NOMO-1 treated with dmso at 0.1 percent for 144 hours (cell line): Measurements from ENCODE around the gene HRAS.
A peak's percentile ranks its signal among the peaks of the same experiment; 100 is the strongest.

Experiments used
- DNase-seq: peaks from one replicate; lab custom pipeline; 2025; ENCODE audit not compliant: unreplicated experiment; lab: John Stamatoyannopoulos, UW

Gene HRAS

GRCh38 chr11:514606-515005 lies 20.8 kb downstream of the HRAS start:
- no peak for DNase-seq

DNA sequence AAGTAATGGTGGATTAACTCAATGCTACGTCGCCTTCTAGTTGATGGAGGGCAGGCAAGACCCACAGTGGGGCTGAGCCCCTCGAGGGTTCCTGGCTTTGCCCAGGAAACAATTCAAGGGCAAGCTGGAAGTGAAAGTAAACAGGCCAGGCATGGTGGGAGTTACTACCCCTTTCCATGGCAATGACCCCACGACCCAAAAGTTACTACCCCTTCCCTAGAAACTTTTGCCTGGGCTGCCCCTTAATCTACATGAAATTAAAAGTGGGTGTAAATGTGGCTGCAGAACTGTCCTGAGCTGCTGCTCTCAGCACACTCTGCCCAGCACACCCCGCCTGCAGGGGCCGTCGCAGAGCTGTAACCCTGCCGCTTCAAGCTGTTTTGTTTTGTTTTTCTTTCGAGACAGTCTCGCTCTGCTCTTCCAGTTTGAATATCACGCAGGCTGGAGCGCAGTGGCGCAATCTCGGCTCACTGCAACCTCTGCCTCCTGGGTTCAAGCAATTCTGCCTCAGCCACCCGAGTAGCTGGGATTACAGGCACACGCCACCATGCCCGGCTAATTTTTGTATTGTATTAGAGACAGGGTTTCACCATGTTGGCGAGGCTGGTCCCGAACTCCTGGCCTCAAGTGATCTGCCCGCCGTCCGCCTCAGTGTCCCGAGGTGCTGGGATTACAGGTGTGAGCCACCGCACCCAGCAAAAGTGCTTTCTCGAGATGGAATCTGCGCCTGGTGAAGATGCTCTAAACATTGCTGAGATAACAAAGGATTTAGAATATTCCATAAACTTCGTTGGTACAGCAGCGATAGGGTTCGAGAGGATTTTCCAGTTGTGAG lies 22.4 kb downstream of the HRAS start:
- peak; percentile 18 for DNase-seq

GRCh38 chr11:508956-509355 lies 26.4 kb downstream of the HRAS start:
- DNase-seq: no peak

DNA sequence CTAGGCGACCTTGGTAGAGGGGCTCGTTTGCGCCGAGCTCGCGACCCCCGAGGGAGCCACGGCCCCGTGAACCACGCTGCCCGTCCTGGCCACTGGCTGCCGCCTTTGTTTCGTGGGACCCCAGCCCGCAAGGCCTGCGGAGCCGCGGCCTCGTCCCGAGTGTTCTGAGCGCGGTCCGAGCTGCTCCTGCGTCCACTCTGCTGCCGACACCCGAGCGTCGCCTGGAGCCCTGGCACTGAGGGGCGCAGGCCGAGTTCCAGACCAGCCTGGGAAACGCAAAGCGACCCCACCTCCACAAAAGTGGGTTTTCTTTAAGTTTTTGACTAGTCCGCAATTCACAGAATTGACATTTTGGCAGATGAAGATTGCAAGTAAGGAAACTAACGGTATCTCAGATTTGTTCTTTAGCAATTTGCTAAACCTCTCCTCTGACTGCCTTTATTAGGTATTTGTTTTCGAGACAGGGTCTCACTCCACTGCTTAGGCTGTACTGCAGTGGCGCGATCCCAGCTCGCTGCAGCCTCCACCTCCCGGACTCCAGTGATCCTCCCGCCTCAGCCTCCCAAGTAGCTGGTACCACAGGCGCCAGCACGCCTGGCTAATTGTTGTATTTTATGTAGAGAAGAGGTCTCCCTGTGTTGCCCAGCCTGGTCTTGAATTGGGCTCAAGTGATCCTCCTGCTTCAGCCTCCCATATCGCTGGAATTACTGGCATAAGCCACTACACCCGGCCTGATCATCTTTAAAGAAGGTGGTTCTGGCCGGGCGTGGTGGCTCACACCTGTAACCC lies 27.5 kb downstream of the HRAS start:
- DNase-seq: no peak

DNA sequence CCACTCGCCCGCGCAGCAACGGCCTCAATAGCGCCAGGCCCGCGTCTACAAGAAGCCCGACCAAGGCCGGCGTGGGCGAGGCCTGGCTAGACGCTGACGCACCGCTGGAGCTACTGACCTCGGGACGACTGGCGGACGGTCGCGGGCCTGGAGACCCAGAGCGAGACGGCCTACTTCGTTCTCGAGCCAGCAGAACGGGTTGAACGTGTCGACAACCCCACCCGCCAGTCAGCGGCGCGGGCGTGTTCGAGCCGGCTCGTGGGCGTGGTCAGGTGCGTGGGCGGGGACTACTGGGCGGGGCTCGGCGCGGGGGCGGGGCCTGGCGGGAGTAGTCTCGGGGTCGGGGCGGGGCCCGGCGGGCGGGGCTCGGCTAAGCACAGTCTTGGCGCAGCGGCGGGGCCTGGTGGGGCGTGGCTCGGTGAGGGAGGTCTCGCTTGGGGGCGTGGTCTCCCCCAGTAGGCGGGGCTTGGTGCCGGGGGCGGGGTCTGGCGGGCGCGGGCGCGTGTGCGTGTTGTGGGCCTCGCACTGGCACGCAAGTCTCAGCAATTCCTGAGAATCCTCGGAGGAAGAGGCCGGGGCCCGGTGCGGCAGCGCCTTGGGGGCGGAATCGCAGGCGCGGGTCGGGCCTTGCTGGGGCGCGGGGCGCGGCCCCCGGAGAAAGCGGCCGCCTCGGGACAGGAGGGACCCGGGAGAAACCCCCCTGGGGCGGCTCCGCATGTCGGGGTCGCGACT lies 28.2 kb downstream of the HRAS start, which contains the start of gene RNH1:
Gene RNH1, minus strand, starts transcription at position 248 of the 732 bp plus-strand sequence. CDS start 5,080 bp downstream, outside the sequence.
- DNase-seq: peak; percentile 87

DNA sequence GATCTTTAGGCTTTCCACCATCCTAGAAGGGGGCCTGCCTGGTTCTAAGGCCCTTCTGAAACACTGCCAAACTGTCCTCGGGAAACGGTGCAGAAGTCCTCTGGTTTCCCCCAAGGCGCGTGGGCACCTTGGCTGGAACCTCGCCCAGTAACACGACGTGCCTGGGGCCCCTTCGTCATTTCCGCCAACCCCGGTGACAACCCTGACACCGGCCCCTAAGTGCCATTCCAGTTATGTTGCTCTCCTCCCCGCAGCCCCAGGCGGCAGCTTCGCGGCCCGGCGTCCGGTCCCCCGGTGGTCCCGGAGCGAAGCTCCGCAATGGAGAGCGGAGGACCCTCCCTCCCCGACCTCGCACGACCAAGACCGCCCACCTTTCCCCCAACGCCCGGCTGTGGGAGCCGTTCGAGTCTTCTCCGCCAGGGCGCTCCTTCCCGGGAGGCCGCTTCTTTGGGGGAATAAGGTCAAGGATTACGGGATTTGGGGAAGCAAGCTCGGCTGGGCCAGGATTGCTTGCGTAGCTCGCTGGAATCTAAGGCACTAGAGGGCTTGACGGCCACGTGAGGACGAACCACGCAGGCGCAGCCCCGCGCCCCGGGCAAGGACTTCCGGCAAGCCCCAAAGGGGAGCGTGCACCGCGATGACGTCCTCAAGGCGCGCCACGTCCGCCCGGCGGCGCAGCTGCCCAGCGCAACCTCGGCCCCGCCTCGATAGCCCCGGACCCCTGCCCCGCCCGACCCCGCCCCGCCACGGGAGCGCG lies 29.0 kb downstream of the HRAS start:
- peak; percentile 83 for DNase-seq

- peak; percentile 36 for DNase-seq
Measured at GRCh38 chr11:504994-505344, 30.4 kb downstream of the HRAS start.

DNA sequence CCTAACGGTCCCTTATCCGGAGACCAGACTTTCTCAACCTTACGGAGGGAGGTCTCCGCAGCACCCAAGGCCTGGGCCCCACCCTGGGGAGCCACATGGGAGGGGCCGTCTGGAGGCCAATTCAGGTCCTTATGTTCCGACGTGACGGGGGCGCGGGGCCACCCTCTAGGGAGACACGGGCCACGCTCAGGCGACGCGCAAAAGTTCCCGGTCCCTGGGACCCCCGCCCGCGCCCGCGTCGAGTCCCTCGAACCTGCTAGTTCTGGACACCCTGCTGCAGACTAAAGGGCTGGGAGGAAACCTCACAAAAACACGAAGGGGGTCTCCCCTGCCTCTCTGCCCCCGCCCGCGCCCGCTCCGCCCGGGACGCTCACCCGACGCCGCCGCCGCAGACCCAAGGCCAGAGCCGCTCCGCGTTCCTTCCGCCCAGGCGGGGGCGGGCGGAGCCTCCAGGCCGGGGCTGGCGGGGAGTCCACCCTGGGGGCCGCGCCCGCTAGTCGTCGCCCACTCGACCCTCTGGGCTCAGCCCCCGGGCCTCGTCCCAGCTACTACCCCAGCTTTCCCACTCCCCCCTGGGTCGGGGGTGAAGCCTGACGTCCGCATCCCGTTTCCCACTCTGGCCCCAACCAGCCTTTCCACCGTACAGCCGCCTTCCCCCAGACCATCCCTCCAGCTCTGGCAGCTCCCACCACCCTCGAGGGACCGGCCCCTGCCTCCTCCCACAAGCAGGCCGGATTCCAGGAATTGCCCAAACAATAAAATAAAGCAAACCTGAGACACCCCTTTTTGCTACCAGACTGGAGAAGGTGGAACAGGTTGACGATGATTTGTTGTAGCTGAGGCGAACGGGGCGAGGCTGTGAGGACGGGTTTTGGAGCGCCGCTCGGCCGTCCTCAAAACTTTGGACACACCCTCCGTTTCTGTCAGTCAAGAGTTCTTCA lies 31.1 kb downstream of the HRAS start:
- peak; percentile 19 for DNase-seq

GRCh38 chr11:503179-503981 lies 32.0 kb downstream of the HRAS start:
- peak; percentile 90 for DNase-seq

DNA sequence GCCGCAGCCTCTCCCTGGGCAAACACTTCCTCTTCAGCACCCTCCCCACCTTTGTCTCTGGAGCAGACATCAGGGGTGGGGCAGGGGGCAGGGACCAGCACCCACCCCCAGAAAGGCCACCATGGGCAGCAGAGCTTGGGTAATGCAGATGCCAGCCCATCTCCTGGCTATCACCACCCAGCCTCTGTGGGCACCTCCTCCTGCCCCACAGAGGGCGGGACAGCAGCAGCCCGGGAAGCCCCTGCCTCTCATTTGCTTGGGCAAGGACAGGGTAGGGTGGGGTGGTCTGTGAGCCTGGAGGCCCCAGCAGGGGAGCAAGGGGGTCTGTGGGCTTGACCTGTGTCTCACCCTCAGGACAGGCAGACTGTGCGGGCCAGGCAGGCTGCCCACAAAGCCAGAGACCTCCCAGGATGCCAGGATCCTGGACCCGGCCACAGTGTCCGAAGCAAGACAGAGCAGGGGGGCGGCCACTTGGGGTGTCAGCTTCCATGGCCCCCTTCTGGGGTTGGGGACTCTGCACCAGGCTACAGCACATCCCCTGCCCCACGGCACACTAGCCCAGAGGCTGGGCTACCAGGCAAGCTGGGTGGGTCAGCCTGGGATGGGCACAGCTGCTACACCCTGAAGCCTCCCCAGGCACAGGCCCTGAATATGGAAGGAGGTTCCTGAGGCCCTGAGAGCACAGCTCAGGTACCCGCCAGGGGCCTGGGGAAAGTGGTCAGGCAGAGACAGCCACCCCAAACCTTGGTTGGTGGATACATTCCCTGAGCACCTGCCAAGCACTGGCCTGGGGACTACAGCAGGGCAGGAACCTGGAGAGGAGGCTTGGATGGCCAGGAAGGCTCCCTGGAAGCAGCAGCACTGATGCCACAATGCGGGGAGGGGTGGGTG lies 32.8 kb downstream of the HRAS start:
- no peak for DNase-seq

- no peak for DNase-seq
Measured at GRCh38 chr11:501683-502287, 33.6 kb downstream of the HRAS start.

DNA sequence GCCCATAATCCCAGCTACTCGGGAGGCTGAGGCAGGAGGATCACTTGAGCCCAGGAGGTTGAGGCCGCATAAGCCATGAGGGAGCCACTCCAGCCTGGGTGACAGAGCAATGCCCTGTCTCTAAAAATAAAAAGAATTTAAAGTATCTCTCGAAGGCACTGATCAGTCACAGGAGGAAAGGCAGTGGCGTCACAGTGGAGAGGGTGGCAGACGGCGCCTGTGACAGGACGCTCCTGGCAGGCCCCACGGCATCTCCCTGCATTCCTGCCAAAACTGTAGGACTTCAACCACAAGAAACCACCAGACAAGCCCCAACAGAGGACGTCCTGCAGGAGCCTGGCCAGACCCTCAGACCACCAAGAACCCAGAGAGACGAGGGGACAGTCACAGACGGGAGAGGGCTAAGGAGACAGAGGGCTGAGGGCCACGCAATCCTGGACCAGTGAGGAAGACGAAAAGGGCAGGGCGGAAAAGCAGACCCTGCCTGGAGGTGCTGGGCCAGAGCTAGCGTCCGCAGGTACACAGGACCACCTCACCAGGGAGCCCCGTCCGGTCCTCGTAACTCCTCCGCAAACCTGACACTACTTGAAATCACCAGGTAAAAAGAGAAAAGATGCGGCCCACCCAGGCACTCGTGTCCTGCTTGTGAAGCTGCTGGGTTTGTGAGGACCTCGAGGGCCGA lies 34.2 kb downstream of the HRAS start:
- DNase-seq: no peak

GRCh38 chr11:499201-500076 lies 35.9 kb downstream of the HRAS start:
- no peak for DNase-seq

GRCh38 chr11:498297-499181 lies 36.8 kb downstream of the HRAS start:
- DNase-seq: no peak
